ENCODE measurements around the gene JAKMIP1. TPM values are rescaled to one million over a fixed set of nuclear protein-coding genes. Genes with fewer than 3 reads are reported as not detected.

Gene JAKMIP1
- total and polyA plus RNA-seq, 9 donors = 0.33 to 1.00 (median 0.56) TPM; not detected in 1

- WGBS, 3 donors = 69 to 73% (median 71%) methylated on average over 22 of the region's 22 CpGs
- no peak for DNase-seq
- Histone ChIP-seq H3K9me3 (no peaks in the 10 kb centered on the region), H3K36me3 (no peaks in the 10 kb centered on the region), H3K27ac (no peak overlapping the region), H3K4me1 (ENCODE audit: insufficient read depth) (no peaks in the 10 kb centered on the region), H3K27me3 (no peaks in the 10 kb centered on the region), H3K4me3 (no peak overlapping the region)
- intact Hi-C loops (cut with DNase I) = no loop called here
- no peak for TF ChIP-seq POLR2A (IDR thresholded peaks at IDR 0.05)
- TF ChIP-seq EP300 (IDR thresholded peaks at IDR 0.05) = no peak
- TF ChIP-seq CTCF (IDR thresholded peaks at IDR 0.05) = no peak
These were observed 63.2 kb downstream of the JAKMIP1 start for GRCh38 chr4:6137027-6137746.

DNA sequence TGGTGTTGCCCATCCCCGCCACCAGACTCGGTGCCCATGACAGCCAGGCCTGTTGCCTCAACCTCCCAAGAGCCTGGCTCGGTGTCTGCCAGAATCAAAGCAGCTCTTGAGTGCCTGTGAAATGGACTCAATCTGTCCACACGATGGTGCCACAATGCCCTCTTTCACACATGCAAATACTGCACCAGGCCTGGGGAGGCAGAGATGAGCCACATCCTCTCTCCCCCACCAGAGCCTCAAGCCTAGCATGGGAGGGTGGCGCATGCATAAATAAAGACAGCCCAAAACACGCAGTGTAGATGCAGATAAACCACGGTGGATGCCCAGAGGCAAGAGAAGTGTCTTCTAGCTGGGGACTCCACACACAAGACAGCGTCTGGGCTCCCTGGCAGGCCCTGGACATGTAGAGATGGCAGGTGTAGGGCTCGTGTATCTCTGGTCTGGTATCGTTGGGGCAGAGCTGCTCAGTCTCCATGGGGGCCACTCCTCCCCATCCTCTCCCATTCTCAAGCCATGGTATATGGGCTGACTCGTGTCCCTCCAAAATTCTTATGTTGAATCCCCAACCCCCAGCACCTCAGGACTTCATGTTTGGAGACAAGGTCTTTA is 65.6 kb downstream of the JAKMIP1 start:
- intact Hi-C loops (cut with DNase I) = no loop called here
- no peaks in the 10 kb centered on the region for H3K4me1 ChIP-seq (ENCODE audit: insufficient read depth)
- H3K4me3 ChIP-seq = no peak overlapping the region
- no peak overlapping the region for H3K27ac ChIP-seq
- WGBS, 3 donors = 76 to 89% (median 81%) methylated on average over 11 of the region's 11 CpGs
- no peaks in the 10 kb centered on the region for H3K27me3 ChIP-seq
- no peaks in the 10 kb centered on the region for H3K9me3 ChIP-seq
- TF ChIP-seq CTCF (IDR thresholded peaks at IDR 0.05) = no peak
- no peak for TF ChIP-seq POLR2A (IDR thresholded peaks at IDR 0.05)
- no peak for TF ChIP-seq EP300 (IDR thresholded peaks at IDR 0.05)
- H3K36me3 ChIP-seq = no peaks in the 10 kb centered on the region
- DNase-seq = no peak

- Histone ChIP-seq H3K9me3 (no peaks in the 10 kb centered on the region), H3K36me3 (no peaks in the 10 kb centered on the region), H3K4me1 (ENCODE audit: insufficient read depth) (no peaks in the 10 kb centered on the region), H3K27ac (no peak overlapping the region), H3K4me3 (no peak overlapping the region), H3K27me3 (no peaks in the 10 kb centered on the region)
- intact Hi-C loops (cut with DNase I) = no loop called here
- no peak for TF ChIP-seq POLR2A (IDR thresholded peaks at IDR 0.05)
- TF ChIP-seq CTCF (IDR thresholded peaks at IDR 0.05) = no peak
- TF ChIP-seq EP300 (IDR thresholded peaks at IDR 0.05) = no peak
- DNase-seq = no peak
- WGBS, 3 donors = 78 to 88% (median 85%) methylated on average over 2 of the region's 2 CpGs
These were observed 67.6 kb downstream of the JAKMIP1 start for GRCh38 chr4:6132716-6133115.

GRCh38 chr4:6128221-6128850 is 72.0 kb downstream of the JAKMIP1 start:
- WGBS, 3 donors = 75 to 88% (median 86%) methylated on average over 11 of the region's 11 CpGs
- intact Hi-C loops (cut with DNase I) = no loop called here
- no peak for DNase-seq

More at GRCh38 chr4:6128221-6128850, 72.0 kb downstream of the JAKMIP1 start:
- H3K36me3 ChIP-seq = no peaks in the 10 kb centered on the region
- no peaks in the 10 kb centered on the region for H3K4me1 ChIP-seq (ENCODE audit: insufficient read depth)
- no peak for TF ChIP-seq CTCF (IDR thresholded peaks at IDR 0.05)
- no peak for TF ChIP-seq EP300 (IDR thresholded peaks at IDR 0.05)
- TF ChIP-seq POLR2A (IDR thresholded peaks at IDR 0.05) = no peak
- H3K27ac ChIP-seq = no peak overlapping the region
- H3K4me3 ChIP-seq = no peak overlapping the region
- H3K27me3 ChIP-seq = no peaks in the 10 kb centered on the region
- no peaks in the 10 kb centered on the region for H3K9me3 ChIP-seq
